Fibroblast of villous mesenchyme (primary cell): ENCODE data around the gene ALG1L2. TPM values are rescaled to one million over a fixed set of nuclear protein-coding genes. Genes with fewer than 3 reads are reported as not detected.
"Not testable (repeated sequence)": the region's sequence is repeated elsewhere in the genome, so short reads cannot be mapped to it uniquely, and the experiment has no call there.

ENCODE experiments used
- DNase-seq: peaks from one replicate; pipeline ENCODE4 v3.0.0-alpha.2; 2010; ENCODE audit warnings: low read depth
- H3K4me3 ChIP-seq: 2 replicates; pipeline ENCODE4 v1.5.1; 2011; ENCODE audit warnings: low read depth, mild to moderate bottlenecking, low read length
- CTCF ChIP-seq: IDR thresholded peaks from 2 replicates; pipeline ENCODE4 v1.5.1; 2012; ENCODE audit warnings: low read depth, mild to moderate bottlenecking, low read length; ENCODE audit not compliant: insufficient read depth
- total RNA-seq: library from RNA; depleted of rRNA; stranded (reverse); fragments of >200 nt; gene quantifications from 2 replicates; pipeline ENCODE4 v1.2.3, GENCODE V29; 2012

ALG1L2 gene
- total RNA-seq, 1 donor, result 0.86 TPM

DNA sequence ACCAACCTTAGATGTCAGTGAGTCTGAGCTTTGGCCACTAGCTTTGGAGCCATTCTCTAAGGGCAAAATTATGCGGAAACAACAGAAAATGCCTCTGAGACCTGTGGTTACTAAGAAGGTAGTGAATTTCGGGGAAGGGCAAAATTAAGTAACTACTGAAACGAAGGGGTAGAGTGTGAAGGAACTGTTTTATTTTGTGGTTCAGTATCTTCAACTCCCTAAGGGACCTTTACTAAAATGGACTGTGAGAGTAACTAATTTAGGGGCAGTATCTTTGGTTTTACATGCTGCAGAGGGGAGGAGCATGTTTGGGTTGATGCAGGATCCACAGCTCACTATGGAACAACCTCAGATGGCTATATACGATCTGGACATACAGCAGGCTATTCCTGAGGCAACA lies 8.0 kb upstream of the ALG1L2 start:
- TF ChIP-seq CTCF, result no peak
- H3K4me3 ChIP-seq, result no peak overlapping the region
- DNase-seq, result no peak

DNA sequence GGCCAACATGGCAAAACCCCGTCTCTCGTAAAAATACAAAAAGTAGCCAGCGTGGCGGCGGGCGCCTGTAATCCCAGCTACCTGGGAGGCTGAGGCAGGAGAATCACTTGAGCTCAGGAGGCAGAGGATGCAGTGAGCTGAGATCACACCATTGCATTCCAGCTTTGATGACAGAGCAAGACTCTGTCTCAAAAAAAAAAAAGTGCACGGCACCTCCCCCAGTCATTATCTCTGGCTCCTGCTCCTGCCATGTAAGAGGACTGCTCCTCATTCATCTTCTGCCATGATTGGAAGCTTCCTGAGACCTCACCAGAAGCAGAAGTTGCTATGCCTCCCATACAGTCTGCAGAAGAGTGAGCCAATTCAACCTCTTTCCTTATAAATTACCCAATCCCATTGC lies 4.0 kb upstream of the ALG1L2 start:
- no peak overlapping the region for H3K4me3 ChIP-seq
- no peak for DNase-seq
- no peak for TF ChIP-seq CTCF

DNA sequence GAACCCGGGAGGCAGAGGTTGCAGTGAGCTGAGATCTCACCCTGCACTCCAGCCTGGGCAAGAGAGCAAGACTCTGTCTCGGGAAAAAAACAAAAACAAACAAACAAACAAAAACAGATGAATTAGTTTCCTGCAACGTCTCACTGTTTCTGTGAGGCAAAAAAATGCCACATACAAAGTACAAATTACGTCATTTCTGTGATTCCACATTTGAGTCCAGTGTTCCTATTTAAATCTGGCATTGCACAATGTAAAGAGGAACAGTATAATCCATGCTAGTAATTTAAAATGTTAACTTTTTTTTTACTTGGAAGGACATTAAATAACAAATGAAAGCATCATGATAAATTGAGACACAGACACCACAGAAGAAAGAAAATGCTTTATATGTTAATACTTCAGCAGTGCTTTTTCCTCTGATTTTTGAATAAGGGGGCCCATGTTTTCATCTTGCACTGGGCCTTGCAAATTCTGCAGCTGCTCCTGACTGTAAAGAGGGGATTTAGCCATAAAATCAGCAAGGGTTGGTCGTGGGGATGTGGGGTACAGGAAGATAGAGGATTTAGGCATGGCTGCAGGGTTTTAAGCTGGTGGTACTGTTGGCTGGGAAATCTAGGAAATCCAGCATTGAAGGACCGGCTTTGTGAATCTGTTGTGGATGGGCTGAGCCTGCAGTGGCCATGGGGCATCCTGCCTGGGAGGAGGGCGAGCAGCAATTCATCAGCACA lies 1.9 kb downstream of the ALG1L2 start:
- not testable (repeated sequence) for H3K4me3 ChIP-seq, DNase-seq

DNA sequence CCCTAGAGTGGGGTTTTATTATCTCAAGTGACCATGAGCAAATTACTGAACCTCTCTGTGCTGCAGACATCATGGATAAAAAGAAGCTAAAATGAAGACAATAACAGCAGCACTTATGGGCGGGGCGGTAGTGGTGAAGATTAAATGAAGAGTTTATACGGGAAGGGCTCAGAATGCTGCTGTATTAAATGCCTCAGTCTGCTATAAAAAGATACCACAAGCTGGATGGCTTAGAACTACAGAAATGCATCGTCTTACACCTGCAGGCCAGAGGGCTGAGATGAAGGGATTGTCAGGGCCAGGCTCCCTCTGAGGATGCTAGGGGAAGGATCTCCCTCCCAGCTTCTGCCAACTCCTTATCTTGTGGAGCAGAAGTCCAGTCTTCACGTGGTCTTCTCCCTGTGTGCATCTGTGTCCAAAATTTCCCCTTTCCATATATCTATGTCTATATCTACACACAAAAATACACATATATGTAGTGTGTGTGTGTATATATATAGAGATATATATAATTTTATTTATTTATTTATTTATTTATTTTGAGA lies 2.9 kb downstream of the ALG1L2 start:
- no peak for DNase-seq
- no peak overlapping the region for H3K4me3 ChIP-seq

DNA sequence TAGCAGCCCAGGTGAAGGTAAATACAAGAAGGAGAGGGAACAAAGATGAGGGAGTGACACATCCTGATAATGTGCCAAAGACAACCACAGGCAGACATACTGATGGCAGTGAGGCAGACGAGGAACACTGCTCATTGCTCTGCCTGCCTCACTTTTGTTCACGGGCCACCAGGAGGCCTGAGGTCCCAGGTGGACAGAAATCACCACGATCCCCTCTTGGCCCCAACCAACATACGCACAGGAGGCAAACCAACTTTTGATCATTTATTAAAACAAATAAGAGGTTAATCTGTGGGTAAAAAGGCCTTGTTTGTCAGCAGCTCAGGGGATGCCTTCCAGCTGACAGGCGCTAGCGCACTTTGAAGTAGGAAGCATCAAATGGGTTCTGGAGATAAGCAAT lies 4.2 kb downstream of the ALG1L2 start:
- no peak for TF ChIP-seq CTCF
- no peak for DNase-seq
- H3K4me3 ChIP-seq, result no peak overlapping the region

More for the DNA sequence above, 2.9 kb downstream of the ALG1L2 start:
- TF ChIP-seq CTCF, result no peak

- not testable (repeated sequence) for H3K4me3 ChIP-seq
These were observed 5.0 kb downstream of the ALG1L2 start for GRCh38 chr3:130086628-130087027.

GRCh38 chr3:130088061-130088460 lies 6.4 kb downstream of the ALG1L2 start:
- no peak overlapping the region for H3K4me3 ChIP-seq
- DNase-seq, result no peak
- TF ChIP-seq CTCF, result no peak

More at GRCh38 chr3:130086628-130087027, 5.0 kb downstream of the ALG1L2 start:
- not testable (repeated sequence) for DNase-seq

DNA sequence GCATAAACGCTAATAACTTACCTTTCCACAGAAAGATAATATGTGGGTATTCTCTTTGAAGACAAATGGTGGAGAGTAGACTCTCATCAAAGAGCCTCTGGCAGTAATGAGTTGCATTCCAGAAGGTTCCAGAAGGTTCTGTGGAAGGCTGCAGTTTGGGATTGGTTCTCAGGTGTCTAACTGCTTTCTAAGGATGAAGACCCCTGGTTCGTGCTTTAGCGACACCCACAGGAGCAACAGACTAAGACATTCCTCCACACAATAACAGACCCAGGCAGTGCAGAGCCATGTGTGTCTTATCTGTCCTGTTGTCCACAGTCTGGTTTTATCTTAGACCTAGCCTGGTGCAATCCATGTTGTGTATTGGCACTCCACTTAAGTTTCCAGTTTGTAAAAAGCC lies 9.1 kb downstream of the ALG1L2 start:
- DNase-seq, H3K4me3 ChIP-seq: not testable (repeated sequence)
